ENCODE data around the gene CHEK1. TPM values are rescaled to one million over a fixed set of nuclear protein-coding genes. Genes with fewer than 3 reads are reported as not detected.

The CHEK1 gene
- total RNA-seq, 1 experiment from 2014 or later, result 71.6 TPM

GRCh38 chr11:125579811-125580210 is 45.2 kb upstream of the CHEK1 start:
- H3K4me1 ChIP-seq (ENCODE audit: control insufficient read depth, insufficient read depth, low read length), result no peaks in the 10 kb centered on the region
- H3K9me3 ChIP-seq (ENCODE audit: control insufficient read depth, insufficient read depth, low read depth, low read length), result no peaks in the 10 kb centered on the region
- ChIA-PET CTCF (no interaction called here), POLR2A (no interaction called here)
- in situ Hi-C loops (cut with HindIII; ENCODE audit: low pct_unique_long_range_greater_than_20kb, low sequenced_read_pairs) (no loop called here), intact Hi-C loops (cut with micrococcal nuclease; ENCODE audit: unreplicated experiment) (no loop called here)
- H3K4me3 ChIP-seq (ENCODE audit: low read depth in 2 of 2, low read length in 2 of 2), result no peak overlapping the region
- TF ChIP-seq REST (IDR thresholded peaks at IDR 0.05; ENCODE audit: insufficient read depth in 1 of 2, low read depth in 2 of 2, low read length in 1 of 2) (no peak), TCF7L2 (IDR thresholded peaks at IDR 0.05; ENCODE audit: low read depth, low read length) (no peak), CTCF (IDR thresholded peaks at IDR 0.05) (no peak), SIN3A (IDR thresholded peaks at IDR 0.05; ENCODE audit: borderline replicate concordance, insufficient read depth, low read depth, low read length) (no peak), POLR2AphosphoS5 (IDR thresholded peaks at IDR 0.05; ENCODE audit: low read depth, low read length) (no peak)
- H3K27me3 ChIP-seq (ENCODE audit: control insufficient read depth, insufficient read depth, low read length), result no peaks in the 10 kb centered on the region
- no peak overlapping the region for H3K27ac ChIP-seq (ENCODE audit: low read length)
- ATAC-seq (no peak), DNase-seq (ENCODE audit: low read depth, low spot score) (no peak)
- H3K36me3 ChIP-seq (ENCODE audit: control insufficient read depth, insufficient read depth, low read length), result peaks cover 42% of the 10 kb centered on the region
- no TSS peak for BruUV-seq (replicated peaks)

GRCh38 chr11:125583496-125583895 is 41.5 kb upstream of the CHEK1 start:
- CTCF ChIA-PET, result no interaction called here
- no TSS peak for BruUV-seq (replicated peaks)
- Histone ChIP-seq H3K9me3 (ENCODE audit: control insufficient read depth, insufficient read depth, low read depth, low read length) (no peaks in the 10 kb centered on the region), H3K4me3 (ENCODE audit: low read depth in 2 of 2, low read length in 2 of 2) (no peak overlapping the region), H3K36me3 (ENCODE audit: control insufficient read depth, insufficient read depth, low read length) (peaks cover 24% of the 10 kb centered on the region), H3K27me3 (ENCODE audit: control insufficient read depth, insufficient read depth, low read length) (no peaks in the 10 kb centered on the region), H3K4me1 (ENCODE audit: control insufficient read depth, insufficient read depth, low read length) (no peaks in the 10 kb centered on the region), H3K27ac (ENCODE audit: low read length) (no peak overlapping the region)
- ATAC-seq (no peak), DNase-seq (ENCODE audit: low read depth, low spot score) (no peak)
- TF ChIP-seq POLR2AphosphoS5 (IDR thresholded peaks at IDR 0.05; ENCODE audit: low read depth, low read length), result no peak
- no peak for TF ChIP-seq CTCF (IDR thresholded peaks at IDR 0.05)
- TF ChIP-seq REST (IDR thresholded peaks at IDR 0.05; ENCODE audit: insufficient read depth in 1 of 2, low read depth in 2 of 2, low read length in 1 of 2), result no peak
- intact Hi-C loops (cut with micrococcal nuclease; ENCODE audit: unreplicated experiment), result no loop called here
- in situ Hi-C loops (cut with HindIII; ENCODE audit: low pct_unique_long_range_greater_than_20kb, low sequenced_read_pairs), result no loop called here
- POLR2A ChIA-PET, result no interaction called here

Measured in Panc1 (cell line).